ENCODE measurements around the gene ATP1A2. TPM values are rescaled to one million over a fixed set of nuclear protein-coding genes. Genes with fewer than 3 reads are reported as not detected.

The ATP1A2 gene
- total and polyA plus RNA-seq, 2 of the 8 experiments (the other 6 are each of a cell fraction or from before 2014, with no cell fraction given), result 39.7 to 40.8 TPM

- Histone ChIP-seq H3K27ac (ENCODE audit: low read depth, low read length) (no peak overlapping the region), H2AFZ (ENCODE audit: low read length) (no peak overlapping the region), H3K23ac (ENCODE audit: insufficient read length) (no peak overlapping the region), H3K27me3 (replicated peaks in 1 of 4; ENCODE audit: control insufficient read depth in 3 of 4, extremely low read depth in 1 of 4, insufficient read depth in 3 of 4, low read length in 3 of 4) (peaks cover 0 to 14% (median 11%) of the 10 kb centered on the region in 4 experiments; a peak in 6 of 7 replicates), H3K4me2 (ENCODE audit: insufficient read depth in 1 of 2, low read depth in 2 of 2, low read length in 2 of 2) (peak overlapping the region in 1 of 2 experiments; percentile 90; a peak in 1 of 4 replicates), H2BK5ac (ENCODE audit: low read depth, low read length) (no peak overlapping the region), H4K5ac (ENCODE audit: insufficient read length, low read depth, low read length) (no peak overlapping the region), H2BK20ac (ENCODE audit: low read length) (no peak overlapping the region), H3K23me2 (ENCODE audit: low read depth, low read length) (peaks cover 8% of the 10 kb centered on the region), H2BK12ac (ENCODE audit: low read depth, low read length) (no peak overlapping the region), H3K9me3 (ENCODE audit: insufficient read depth in 2 of 2, low read depth in 1 of 2, low read length in 1 of 2) (no peaks in the 10 kb centered on the region), H4K20me1 (replicated peaks in 1 of 2; ENCODE audit: control insufficient read depth in 1 of 2, insufficient read depth in 2 of 2, low read length in 2 of 2) (no peaks in the 10 kb centered on the region), H3K36me3 (ENCODE audit: control insufficient read depth in 2 of 4, insufficient read depth in 4 of 4, low read length in 3 of 4) (no peaks in the 10 kb centered on the region), H2BK15ac (ENCODE audit: low read length) (no peak overlapping the region), H3K18ac (ENCODE audit: extremely low read depth, low read length) (no peak overlapping the region), H3K4me3 (ENCODE audit: extremely low read depth in 1 of 4, insufficient read depth in 2 of 4, low read depth in 3 of 4, low read length in 4 of 4) (peak overlapping the region in 1 of 4 experiments; percentile 70; a peak in 2 of 8 replicates), H3K14ac (ENCODE audit: insufficient read length) (no peak overlapping the region), H3K56ac (replicated peaks; ENCODE audit: insufficient read length, low read depth, low read length) (no peak overlapping the region), H3K4ac (replicated peaks; ENCODE audit: insufficient read length, low read depth, low read length) (no peak overlapping the region), H4K8ac (ENCODE audit: extremely low read depth, insufficient read depth, low read length) (no peak overlapping the region), H4K91ac (replicated peaks; ENCODE audit: insufficient read length, low read length) (no peak overlapping the region), H3K79me1 (ENCODE audit: low read depth, low read length) (no peaks in the 10 kb centered on the region), H2AK5ac (ENCODE audit: low read depth, low read length) (no peak overlapping the region), H2BK120ac (replicated peaks; ENCODE audit: low read depth, low read length) (no peak overlapping the region), H3K79me2 (ENCODE audit: control insufficient read depth in 1 of 2, insufficient read depth in 2 of 2, low read length in 2 of 2) (no peaks in the 10 kb centered on the region), H3K4me1 (replicated peaks in 1 of 4; ENCODE audit: control insufficient read depth in 3 of 4, insufficient read depth in 4 of 4, low read length in 3 of 4) (peaks cover 0 to 12% (median 6%) of the 10 kb centered on the region in 4 experiments; a peak in 5 of 7 replicates), H3K9ac (replicated peaks in 1 of 4; ENCODE audit: extremely low read depth in 1 of 4, low read depth in 3 of 4, low read length in 3 of 4) (no peak overlapping the region)
- 85% methylated on average over 5 of the region's 5 CpGs; no CpG with 5 or more reads in 1 of the 2 experiments for WGBS, 2 experiments (ENCODE audit: extremely low coverage in 1 of 2, insufficient coverage in 1 of 2, insufficient read length in 1 of 2, insufficient replicate concordance in 2 of 2, low coverage in 1 of 2, low lambda C conversion rate in 2 of 2, missing lambda C conversion rate in 1 of 2)
- POLR2A ChIA-PET (ENCODE audit: partially characterized antibody), result interaction anchor here (1.3 to 2.4 kb wide), 3 partner anchors 12 to 27 kb away, joined by 3 to 7 read pairs (median 3); partner anchors contain the start of gene IGSF8
- CTCF ChIA-PET (ENCODE audit: partially characterized antibody), result interaction anchor here (1.2 to 50.1 kb wide), 4 partner anchors 3 to 33 kb away, joined by 4 to 1874 read pairs (median 939); partner anchors contain the start of genes IGSF8, KCNJ10 and KCNJ9
- no peak for DNase-seq (ENCODE audit: low read depth in 1 of 2, low spot score in 2 of 2)
- TF ChIP-seq NRF1 (IDR thresholded peaks at IDR 0.05; ENCODE audit: low read depth, low read length) (no peak), GTF2F1 (IDR thresholded peaks at IDR 0.05; ENCODE audit: borderline replicate concordance, low read depth, low read length) (no peak), CTCF (IDR thresholded peaks at IDR 0.05; ENCODE audit: control extremely low read depth in 1 of 3, insufficient read depth in 1 of 3, low read depth in 1 of 3, low read length in 3 of 3) (no peak)
- FAIRE-seq, result no peak
Observed at GRCh38 chr1:160071289-160071688, 44.3 kb upstream of the ATP1A2 start.
